ENCODE results near the gene EXOC6B. TPM values are rescaled to one million over a fixed set of nuclear protein-coding genes. Genes with fewer than 3 reads are reported as not detected.

Gene EXOC6B
- total and polyA plus RNA-seq, 7 donors: 4.4 to 26.8 (median 14.1) TPM

DNA sequence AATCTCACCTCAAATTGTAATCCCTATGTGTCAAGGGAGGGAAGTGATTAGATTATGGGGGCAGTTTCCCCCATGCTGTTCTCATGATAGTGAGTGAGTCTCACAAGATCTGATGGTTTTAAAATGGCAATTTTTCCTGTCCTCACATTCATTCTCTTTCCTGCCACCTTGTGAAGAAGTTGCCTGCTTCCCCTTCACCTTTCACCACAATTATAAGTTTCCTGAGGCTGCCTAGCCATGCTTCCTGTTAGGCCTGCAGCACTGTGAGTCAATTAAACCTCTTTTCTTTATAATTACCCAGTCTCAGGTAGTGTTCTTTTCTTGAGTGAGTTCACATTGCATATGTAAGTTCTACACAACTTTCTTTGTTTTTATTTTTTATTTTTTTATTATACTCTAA lies 271.5 kb downstream of the EXOC6B start:
- DNase-seq (no peak), ATAC-seq (no peak)
- no peak overlapping the region for H3K4me3 ChIP-seq
- H3K27ac ChIP-seq: no peak overlapping the region
- H3K4me1 ChIP-seq: no peaks in the 10 kb centered on the region
- no peaks in the 10 kb centered on the region for H3K27me3 ChIP-seq (ENCODE audit: insufficient read depth in 3 of 3, low read length in 2 of 3)
- H3K9me3 ChIP-seq: no peaks in the 10 kb centered on the region
- intact Hi-C loops (cut with DNase I): no loop called here
- H3K36me3 ChIP-seq (ENCODE audit: insufficient read depth in 1 of 2, low read depth in 1 of 2): no peaks in the 10 kb centered on the region
- no peak for TF ChIP-seq CTCF (IDR thresholded peaks at IDR 0.05)

DNA sequence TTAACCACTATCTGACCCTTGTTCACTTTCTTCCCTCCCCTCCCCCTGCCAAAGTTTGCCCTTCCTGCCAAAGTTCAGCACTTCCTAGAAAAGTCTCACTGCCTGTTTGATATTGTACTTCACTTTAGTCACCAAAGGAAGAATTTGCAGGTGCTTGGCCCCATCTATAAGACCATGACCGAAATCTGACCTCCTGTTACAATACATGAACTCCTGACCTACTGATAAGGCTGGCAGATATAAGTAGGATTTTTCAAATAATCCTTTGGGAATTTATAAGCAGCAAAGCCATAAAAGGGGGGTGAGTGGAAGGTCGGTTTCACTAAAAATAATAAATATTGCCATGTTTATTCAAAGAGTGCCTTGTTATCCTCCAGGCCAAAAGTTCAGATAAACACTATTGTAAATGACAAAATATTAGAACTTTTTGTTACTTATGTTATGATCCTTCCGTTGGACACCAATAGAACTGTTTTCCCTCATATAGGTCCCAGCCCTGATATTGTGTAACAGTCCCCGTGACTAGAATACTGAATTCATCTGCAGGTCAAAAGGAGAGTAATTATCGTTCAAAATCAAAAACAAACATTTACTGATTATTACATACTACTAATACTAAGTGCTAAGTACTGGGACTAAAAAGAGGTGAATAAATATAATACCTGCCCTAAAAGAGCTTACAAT lies 277.6 kb downstream of the EXOC6B start:
- H3K27ac ChIP-seq: no peak overlapping the region
- no peak for TF ChIP-seq CTCF (IDR thresholded peaks at IDR 0.05)
- H3K27me3 ChIP-seq (ENCODE audit: insufficient read depth in 3 of 3, low read length in 2 of 3): no peaks in the 10 kb centered on the region
- DNase-seq: no peak
- ATAC-seq: no peak
- no peak overlapping the region for H3K4me3 ChIP-seq
- H3K36me3 ChIP-seq (ENCODE audit: insufficient read depth in 1 of 2, low read depth in 1 of 2): no peaks in the 10 kb centered on the region
- H3K4me1 ChIP-seq: no peaks in the 10 kb centered on the region
- intact Hi-C loops (cut with DNase I): no loop called here
- H3K9me3 ChIP-seq: no peaks in the 10 kb centered on the region
- 69 to 73% (median 72%) methylated on average over 5 of the region's 5 CpGs for WGBS, 3 donors

DNA sequence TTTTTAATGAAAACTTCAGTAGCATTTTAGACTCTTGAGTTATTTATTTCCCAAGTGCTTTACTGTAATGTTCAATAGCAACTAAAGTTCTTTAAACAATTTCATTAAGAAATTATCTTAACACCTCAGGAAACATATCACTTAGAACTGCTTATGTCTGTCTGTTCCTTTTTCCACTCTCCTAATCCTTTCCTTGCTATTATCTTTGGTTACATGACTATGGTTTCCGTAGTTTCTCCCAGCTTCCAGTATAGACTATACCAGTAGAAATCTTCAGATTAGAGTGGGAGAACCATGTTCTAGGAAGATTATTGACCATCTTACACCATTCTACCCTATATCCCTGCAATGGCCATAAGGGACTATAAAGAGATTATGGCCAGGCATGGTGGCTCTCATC lies 280.0 kb downstream of the EXOC6B start:
- TF ChIP-seq CTCF (IDR thresholded peaks at IDR 0.05): no peak
- ATAC-seq (no peak), DNase-seq (no peak)
- Histone ChIP-seq H3K4me3 (no peak overlapping the region), H3K4me1 (no peaks in the 10 kb centered on the region), H3K36me3 (ENCODE audit: insufficient read depth in 1 of 2, low read depth in 1 of 2) (no peaks in the 10 kb centered on the region), H3K9me3 (no peaks in the 10 kb centered on the region), H3K27me3 (ENCODE audit: insufficient read depth in 3 of 3, low read length in 2 of 3) (no peaks in the 10 kb centered on the region), H3K27ac (no peak overlapping the region)
- WGBS, 3 donors: 92 to 94% (median 94%) methylated on average over 1 of the region's 1 CpG
- intact Hi-C loops (cut with DNase I): no loop called here

GRCh38 chr2:72544554-72544953 lies 281.3 kb downstream of the EXOC6B start:
- TF ChIP-seq CTCF (IDR thresholded peaks at IDR 0.05): no peak
- Histone ChIP-seq H3K27ac (no peak overlapping the region), H3K36me3 (ENCODE audit: insufficient read depth in 1 of 2, low read depth in 1 of 2) (no peaks in the 10 kb centered on the region), H3K4me3 (no peak overlapping the region), H3K27me3 (ENCODE audit: insufficient read depth in 3 of 3, low read length in 2 of 3) (no peaks in the 10 kb centered on the region), H3K9me3 (no peaks in the 10 kb centered on the region), H3K4me1 (no peaks in the 10 kb centered on the region)
- no peak for ATAC-seq
- no peak for DNase-seq
- intact Hi-C loops (cut with DNase I): no loop called here
